Neutrophil (primary cell): ENCODE data around the gene FBXO39.
A peak's percentile ranks its signal among the peaks of the same experiment; 100 is the strongest.

ENCODE experiments used
- H3K27ac ChIP-seq: fragments of 200-600 bp; sonication (generic); 2 replicates; pipeline ENCODE4 v1.5.1; 2016; ENCODE audit warnings: mild to moderate bottlenecking, moderate library complexity
- H3K27me3 ChIP-seq: fragments of 200-600 bp; sonication (generic); 2 replicates; pipeline ENCODE4 v1.6.0; 2016; ENCODE audit warnings: mild to moderate bottlenecking
- H3K36me3 ChIP-seq: fragments of 200-600 bp; sonication (generic); 2 replicates; pipeline ENCODE4 v1.5.1; 2017
- H3K4me1 ChIP-seq, 2 experiments: fragments of 200-600 bp in 1 of 2; sonication (generic) in 1 of 2; 1 replicate in 1 of 2; 2 replicates in 1 of 2; pipeline versions ENCODE4 v1.5.1 to v1.6.1; 2013 to 2016; ENCODE audit warnings: low read depth in 1 of 2, low read length in 1 of 2, mild to moderate bottlenecking in 1 of 2, moderate library complexity in 1 of 2; ENCODE audit not compliant: control insufficient read depth in 1 of 2, insufficient read depth in 1 of 2
- H3K4me3 ChIP-seq, 2 experiments: fragments of 200-600 bp in 1 of 2; sonication (generic) in 1 of 2; 1 replicate in 1 of 2; 2 replicates in 1 of 2; pipeline ENCODE4 v1.5.1; 2013 to 2016; ENCODE audit warnings: low read depth in 1 of 2, low read length in 1 of 2, mild to moderate bottlenecking in 1 of 2, moderate library complexity in 1 of 2
- H3K9me3 ChIP-seq: fragments of 200-600 bp; sonication (generic); 2 replicates; pipeline ENCODE4 v1.5.1; 2016
- TF ChIP-seq, protein P1 (sequence below): fragments of 200-600 bp; sonication (generic); IDR thresholded peaks from 2 replicates; pipeline ENCODE4 v1.5.1; 2016; ENCODE audit warnings: antibody characterized with exemption

FBXO39 gene

DNA sequence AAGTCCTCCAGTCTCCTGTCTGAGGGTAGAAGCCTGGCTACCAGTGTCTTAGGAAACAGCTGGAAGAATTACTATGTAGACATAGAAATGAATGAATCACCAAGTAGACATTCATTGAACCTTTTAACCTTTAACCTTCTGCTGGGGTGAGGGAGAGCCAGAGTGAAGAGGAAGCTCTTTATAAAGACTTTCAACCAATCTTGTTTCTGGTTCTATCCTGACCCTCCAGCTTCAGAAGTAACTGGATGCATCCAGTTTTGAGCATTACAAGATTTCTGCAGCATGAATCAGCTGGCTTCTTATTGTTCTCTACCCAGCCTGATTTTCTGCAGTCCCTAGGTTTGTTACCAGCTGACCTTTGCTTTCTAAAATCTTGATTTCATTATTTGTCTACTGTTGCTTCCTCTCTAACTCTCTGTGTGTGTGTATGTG is 47.0 kb downstream of the FBXO39 start:
- H3K4me1 ChIP-seq = no peaks in the 10 kb centered on the region
- TF ChIP-seq, protein P1, sequence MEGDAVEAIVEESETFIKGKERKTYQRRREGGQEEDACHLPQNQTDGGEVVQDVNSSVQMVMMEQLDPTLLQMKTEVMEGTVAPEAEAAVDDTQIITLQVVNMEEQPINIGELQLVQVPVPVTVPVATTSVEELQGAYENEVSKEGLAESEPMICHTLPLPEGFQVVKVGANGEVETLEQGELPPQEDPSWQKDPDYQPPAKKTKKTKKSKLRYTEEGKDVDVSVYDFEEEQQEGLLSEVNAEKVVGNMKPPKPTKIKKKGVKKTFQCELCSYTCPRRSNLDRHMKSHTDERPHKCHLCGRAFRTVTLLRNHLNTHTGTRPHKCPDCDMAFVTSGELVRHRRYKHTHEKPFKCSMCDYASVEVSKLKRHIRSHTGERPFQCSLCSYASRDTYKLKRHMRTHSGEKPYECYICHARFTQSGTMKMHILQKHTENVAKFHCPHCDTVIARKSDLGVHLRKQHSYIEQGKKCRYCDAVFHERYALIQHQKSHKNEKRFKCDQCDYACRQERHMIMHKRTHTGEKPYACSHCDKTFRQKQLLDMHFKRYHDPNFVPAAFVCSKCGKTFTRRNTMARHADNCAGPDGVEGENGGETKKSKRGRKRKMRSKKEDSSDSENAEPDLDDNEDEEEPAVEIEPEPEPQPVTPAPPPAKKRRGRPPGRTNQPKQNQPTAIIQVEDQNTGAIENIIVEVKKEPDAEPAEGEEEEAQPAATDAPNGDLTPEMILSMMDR = no peak

GRCh38 chr17:6830383-6830986 is 54.5 kb downstream of the FBXO39 start:
- Histone ChIP-seq H3K4me3 (no peak overlapping the region), H3K9me3 (no peaks in the 10 kb centered on the region), H3K27me3 (peaks cover 82% of the 10 kb centered on the region), H3K27ac (no peak overlapping the region), H3K4me1 (peaks cover 5 to 6% of the 10 kb centered on the region in 2 experiments), H3K36me3 (no peaks in the 10 kb centered on the region)
- TF ChIP-seq, protein P1 = no peak

More for the DNA sequence above, 47.0 kb downstream of the FBXO39 start:
- no peak overlapping the region for H3K4me3 ChIP-seq
- H3K36me3 ChIP-seq = no peaks in the 10 kb centered on the region
- peaks cover 39% of the 10 kb centered on the region for H3K27me3 ChIP-seq
- no peaks in the 10 kb centered on the region for H3K9me3 ChIP-seq
- no peak overlapping the region for H3K27ac ChIP-seq

DNA sequence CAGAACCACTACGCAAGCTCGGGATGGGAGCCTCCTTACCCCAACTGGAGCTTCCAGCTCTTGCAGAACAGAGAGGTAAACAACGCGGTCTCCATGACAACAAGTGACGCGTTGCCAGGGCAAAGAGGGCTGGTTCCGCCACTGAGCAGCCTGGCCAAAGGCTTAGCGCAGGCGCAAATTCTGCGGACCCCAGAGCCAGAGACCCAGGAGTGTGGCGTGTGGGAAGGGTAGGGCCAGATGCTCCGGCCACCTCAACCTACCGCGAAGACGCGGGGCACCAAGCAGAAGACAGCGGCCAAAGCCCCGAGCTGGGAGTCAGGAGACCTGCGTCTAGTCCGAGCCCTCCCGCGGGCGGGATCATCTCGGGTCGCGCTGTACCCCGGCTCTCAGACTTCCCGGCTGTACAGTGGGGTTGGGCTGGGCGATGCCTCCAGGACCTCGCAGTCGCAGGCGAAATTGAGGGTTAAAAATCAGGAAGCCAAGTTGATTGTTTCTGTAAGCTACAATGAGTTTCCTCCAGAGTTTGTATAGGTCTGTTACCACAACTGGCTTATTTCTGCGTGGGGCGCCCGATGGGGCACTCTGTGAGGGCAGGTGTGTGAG is 55.7 kb downstream of the FBXO39 start, which contains the start of gene TEKT1:
TEKT1 (minus strand) TSS at position 69 of the 603 bp plus-strand sequence. CDS start 1,353 bp downstream, outside the sequence.
- Histone ChIP-seq H3K27me3 (peaks cover 95% of the 10 kb centered on the region), H3K27ac (no peak within 1 kb of the TSS)
- TF ChIP-seq, protein P1 = no peak

More for the DNA sequence above, 55.7 kb downstream of the FBXO39 start, which contains the start of gene TEKT1:
- H3K9me3 ChIP-seq = no peaks in the 10 kb centered on the region
- peaks cover 5 to 6% of the 10 kb centered on the region in 2 experiments for H3K4me1 ChIP-seq
- no peaks in the 10 kb centered on the region for H3K36me3 ChIP-seq
- peak within 1 kb of the TSS in 1 of 2 experiments; percentile 15 for H3K4me3 ChIP-seq
